Jurkat, Clone E6-1 (cell line): ENCODE measurements around the gene KRT73. TPM values are rescaled to one million over a fixed set of nuclear protein-coding genes. Genes with fewer than 3 reads are reported as not detected.

Experiments used
- DNase-seq: peaks from one replicate; pipeline ENCODE4 v3.0.0-alpha.2; 2011; ENCODE audit warnings: low read depth, low spot score
- H3K4me3 ChIP-seq: 2 replicates; pipeline ENCODE4 v1.5.1; 2011; ENCODE audit warnings: mild to moderate bottlenecking, low read length, control low read depth, moderate library complexity
- polyA plus RNA-seq: library from polyadenylated mRNA; unstranded; fragments of >200 nt; gene quantifications from one replicate; pipeline ENCODE4 v1.2.1, GENCODE V29; 2012; ENCODE audit warnings: missing spikeins; ENCODE audit not compliant: insufficient read length, insufficient read depth

Gene KRT73
- not detected for polyA plus RNA-seq

DNA sequence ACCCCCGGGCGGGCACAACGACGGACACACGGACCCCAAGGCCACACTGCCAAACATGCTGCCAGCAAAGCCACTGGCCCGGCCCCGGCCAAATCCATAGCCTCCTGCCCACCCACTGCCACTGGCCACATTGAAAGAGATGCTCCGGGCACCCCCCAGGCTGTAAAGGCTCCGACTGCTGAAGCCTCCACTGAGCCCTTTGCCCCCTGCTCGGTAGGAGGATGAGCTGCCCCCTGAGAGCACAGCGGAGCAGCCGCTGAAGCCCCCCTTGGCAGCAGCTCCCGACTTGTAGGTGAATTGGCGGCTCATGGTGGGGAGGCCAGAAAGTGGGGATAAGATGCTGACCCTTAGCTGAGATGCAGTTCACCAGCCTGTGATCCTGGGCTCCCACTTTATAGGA lies at the start of gene KRT73:
Gene KRT73 (minus strand): TSS at position 344 of the 400 bp plus-strand sequence. CDS start 35 bp downstream, at position 309.
- no peak for DNase-seq
- no peak within 1 kb of the TSS for H3K4me3 ChIP-seq

DNA sequence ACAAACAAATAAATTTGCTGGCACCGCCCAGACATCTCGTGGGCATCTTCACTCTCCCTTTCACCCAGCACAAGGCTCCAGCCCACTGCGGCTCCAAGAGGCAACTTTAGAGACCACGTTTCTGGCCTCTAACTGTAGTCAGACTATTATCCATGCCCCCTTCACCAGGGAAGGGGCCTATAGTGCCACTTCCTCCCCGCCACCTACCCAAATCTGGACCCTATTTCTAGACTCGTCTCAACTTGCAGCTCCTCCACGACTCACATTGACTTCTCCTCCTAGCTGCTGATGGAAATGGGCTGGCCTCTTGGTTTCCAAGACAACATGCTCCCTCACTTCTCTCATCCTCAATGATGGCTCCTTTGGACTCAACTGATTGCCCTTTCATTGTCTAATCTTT lies 49.6 kb upstream of the KRT73 start:
- H3K4me3 ChIP-seq, result no peak overlapping the region
- DNase-seq, result no peak

DNA sequence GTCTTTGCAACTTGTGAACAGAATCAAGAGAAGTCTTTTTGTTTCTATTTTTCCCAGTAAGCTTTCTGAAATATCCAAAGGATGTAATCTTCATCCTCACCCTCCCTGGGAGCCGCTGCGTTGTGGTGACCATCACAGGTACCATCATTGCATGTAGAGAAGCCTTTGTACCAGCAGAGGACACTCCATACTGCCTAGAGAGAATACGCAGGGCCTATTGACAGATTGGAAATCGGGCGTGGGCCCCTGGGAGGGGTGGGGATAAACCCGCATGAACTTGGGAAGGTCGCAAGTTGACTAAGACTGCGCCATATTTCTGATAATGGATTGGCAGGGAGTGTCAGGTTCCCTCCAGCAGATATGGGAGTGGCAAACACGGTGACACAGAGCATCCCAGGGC lies 49.1 kb upstream of the KRT73 start:
- H3K4me3 ChIP-seq, result no peak overlapping the region
- no peak for DNase-seq

DNA sequence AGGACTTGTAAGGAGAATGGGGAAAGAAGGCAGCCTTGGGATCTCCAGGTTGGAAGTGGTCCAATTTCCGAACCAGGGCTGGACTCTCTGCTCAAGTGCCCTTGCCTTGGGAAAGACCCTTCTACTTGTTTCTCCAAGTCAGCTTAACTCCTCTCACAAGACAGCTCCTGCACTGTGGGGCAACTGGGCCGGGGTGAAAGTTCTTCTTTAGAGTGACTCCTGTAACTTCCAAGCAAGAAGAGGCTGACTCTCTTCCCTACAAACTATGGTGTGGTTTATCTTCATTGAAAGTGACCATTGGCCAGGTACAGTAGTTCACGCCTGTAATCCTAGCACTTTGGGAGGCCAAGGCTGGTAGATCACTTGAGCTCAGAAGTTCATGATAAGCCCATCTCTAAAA lies 48.1 kb upstream of the KRT73 start:
- no peak overlapping the region for H3K4me3 ChIP-seq
- DNase-seq, result no peak

DNA sequence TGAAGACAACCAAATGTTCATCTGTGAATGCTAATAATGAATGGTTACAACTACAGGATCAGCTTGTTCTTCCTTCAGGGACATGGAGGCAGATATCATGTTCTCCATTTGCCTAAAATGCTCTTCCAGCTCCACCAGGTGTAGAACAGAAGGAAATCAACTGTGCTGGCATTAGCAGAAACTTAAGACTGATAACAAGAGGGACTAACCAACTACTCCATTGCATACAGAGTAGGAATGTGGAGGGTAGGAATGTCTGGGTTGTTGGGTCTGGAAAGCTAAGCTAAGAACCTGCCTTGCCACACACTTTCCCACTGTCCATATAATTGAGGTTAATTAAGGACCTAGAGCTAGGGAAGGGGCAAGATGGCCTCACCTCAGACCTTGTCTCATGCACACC lies 45.1 kb upstream of the KRT73 start:
- no peak overlapping the region for H3K4me3 ChIP-seq
- DNase-seq, result no peak

DNA sequence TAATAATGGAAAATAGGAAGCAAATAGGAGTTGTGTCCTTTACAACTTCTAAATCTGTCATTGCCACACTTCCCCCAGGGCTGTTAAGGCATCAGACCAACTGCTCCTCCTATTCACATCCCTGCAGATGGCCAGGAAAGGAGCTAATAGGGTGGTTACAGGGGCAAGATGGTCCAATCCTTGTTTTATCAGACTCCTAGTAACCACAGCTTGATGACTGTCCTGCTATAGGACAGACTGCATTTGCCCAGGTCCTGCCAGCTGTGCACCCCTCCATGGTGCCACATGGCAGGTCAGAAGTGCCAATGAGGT lies 44.5 kb upstream of the KRT73 start:
- no peak overlapping the region for H3K4me3 ChIP-seq
- no peak for DNase-seq

DNA sequence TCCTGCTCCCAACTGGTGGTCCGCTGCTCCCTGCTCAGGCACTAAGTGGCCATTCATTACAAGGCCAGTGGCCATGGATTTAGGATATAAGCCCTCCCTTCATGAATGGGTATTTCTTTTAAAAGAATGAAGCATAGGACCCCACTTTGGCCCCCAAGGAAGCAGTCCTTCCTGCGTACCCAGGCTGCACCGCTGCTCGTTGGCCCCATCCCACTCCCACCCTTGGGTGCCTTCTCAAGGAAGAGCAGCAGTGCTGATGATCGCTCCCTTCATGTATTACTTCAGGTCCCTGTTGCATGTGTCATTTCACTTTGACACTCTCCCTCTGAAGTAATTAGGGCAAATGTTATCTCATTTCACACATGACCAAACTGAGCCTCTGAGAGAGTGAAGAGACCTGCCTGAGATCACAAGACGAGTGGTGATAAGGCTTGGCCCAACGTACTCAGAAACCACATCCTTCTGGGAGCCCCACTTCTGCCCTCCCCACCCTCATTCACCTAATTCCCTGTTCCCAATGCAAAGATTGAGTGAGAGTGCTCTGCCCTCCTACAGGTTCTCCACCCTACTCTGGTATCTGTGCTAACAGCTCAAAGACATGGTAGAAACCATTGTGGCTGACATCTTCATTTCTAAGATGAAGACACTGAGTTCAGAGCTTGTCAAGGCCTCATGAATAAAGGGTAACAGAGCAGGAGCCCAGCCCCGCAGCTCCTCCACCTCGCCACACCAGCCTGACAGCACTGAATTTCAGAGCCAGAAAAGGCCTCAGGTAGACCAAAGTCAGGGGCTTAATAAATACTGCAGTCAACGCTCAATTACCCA lies 43.9 kb upstream of the KRT73 start:
- H3K4me3 ChIP-seq, result peak overlapping the region; percentile 16
- peak; percentile 99 for DNase-seq

DNA sequence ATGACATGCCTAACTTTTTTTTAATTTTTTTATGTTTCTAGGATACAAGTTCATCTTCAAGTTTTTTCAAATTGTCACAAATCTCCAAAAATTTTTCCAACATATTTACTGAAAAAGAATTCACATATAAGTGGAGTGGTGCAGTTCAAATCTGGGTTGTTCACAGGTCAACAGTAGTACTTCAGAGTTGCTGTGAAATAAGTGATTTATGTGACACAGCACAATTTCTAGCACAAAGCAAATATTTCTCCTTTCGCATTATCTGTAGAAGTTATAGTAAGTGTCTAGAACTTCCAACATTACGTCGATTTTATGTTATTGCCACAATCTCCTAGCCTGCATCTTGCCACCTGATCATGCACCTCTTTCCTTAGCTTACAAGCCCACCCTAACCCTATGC lies 43.3 kb upstream of the KRT73 start:
- no peak for DNase-seq
- H3K4me3 ChIP-seq, result peak overlapping the region; percentile 16

DNA sequence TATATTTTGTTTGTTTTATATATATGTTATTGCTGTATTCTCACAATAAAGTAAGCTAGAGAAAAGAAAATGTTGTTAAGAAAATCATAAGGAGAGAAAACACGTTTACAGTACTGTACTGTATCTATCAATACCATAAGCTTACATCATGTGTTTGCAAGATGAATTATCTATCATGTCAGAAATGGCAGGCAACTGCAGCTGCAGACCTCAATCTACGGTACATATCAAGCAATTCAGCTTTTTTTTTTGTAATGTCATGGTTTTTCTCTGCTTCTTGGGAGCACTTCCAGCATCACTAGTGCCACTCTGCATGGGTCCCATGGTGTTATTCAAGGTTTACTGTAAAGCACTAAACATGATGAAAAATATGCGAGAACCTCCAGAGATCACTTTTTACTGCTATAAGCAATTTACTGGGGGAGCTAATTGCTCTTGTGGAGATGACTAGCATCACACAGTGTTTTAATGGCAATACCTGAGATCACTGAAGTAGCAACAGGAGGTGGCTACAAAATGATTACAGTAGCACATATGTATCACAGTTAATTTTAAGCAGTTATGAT lies 42.7 kb upstream of the KRT73 start:
- no peak overlapping the region for H3K4me3 ChIP-seq
- no peak for DNase-seq

DNA sequence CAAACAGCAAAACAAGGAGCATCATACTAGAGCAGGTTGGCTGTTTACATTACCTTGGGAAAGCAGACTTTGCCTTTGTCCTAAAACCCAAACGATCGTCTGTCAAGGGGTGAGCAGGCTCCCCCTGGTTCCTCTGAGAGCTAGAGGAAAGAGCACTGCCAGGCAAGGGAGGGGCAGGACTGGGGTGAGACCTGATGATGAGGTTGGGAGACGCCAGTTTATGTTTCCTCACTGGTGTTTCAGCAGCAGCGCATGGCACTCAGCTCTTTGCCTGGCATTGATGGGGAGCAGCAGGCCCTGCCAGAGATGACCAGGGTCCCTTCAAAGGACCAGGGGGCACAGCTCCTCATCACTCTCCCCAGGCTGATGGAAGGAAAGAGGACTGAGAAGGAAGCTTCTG lies 41.6 kb upstream of the KRT73 start:
- no peak for DNase-seq
- no peak overlapping the region for H3K4me3 ChIP-seq

DNA sequence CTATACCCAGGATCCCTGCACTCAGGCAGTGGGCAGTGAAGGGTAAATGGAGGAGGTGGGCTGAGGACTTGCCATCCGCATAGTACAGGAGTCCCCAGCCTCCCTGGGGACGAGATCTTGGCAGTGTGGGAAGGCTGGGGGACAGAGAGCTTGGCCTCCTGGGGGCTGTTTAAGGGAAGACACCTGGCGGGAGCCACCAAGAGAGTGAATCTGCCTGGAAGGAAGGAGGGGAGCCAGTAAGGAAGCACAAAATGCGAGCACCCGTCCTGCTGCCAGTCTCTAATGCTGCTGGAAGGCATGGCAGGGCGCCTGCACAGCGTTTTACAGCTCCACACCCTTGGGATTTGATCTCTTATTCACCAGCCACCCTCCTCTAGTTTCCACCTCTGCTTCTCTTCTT lies 41.0 kb upstream of the KRT73 start:
- H3K4me3 ChIP-seq, result no peak overlapping the region
- no peak for DNase-seq

DNA sequence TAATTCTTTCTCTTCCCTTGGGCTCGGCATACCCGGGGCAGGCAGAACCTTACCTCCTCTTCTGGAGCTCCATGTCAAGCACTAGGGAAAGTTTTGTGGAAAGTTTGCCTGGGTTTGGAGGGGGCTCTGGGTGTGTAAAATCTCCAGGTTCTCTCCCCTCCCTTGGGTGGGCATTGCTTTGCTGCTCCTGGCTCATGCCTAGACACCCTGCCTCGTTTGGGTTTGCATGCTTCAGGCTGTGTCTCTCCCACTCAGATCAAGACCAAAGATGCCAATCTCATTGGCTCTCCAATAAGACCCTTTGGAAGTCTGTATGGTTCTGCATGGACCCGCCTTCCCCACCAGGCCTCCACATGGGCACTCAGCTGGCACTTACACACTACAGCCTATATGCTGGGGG lies 39.8 kb upstream of the KRT73 start:
- no peak overlapping the region for H3K4me3 ChIP-seq
- no peak for DNase-seq

DNA sequence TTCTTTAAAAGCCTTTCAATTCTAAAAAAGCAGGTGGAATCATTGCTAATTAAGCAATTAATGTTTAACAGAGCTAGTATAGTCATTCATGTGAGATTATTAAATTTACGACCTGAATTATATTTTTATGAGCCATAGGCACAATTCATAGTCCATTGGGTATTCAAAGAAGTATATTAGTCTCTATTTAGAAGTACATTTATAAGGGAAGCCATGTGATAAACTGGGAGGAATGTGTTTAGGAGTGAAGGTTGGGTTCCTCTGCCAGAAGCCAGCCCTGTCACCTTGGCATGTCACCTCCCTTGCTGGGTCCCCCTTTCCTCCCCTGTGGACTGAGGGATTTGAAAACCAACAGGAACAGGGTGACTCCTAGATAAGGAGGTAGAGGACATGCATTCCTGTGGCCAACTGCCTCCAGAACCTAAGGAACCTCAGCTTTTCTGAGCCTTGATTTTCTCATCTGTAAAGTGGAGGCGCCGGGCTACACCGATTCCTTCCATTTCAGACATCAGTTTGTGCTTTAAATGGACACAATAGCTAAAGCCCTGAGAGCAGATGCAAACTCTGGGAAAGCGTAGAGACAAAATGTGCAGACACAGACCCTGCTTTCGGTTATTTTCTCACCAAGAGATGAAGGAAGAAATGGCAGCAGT lies 39.0 kb upstream of the KRT73 start:
- no peak overlapping the region for H3K4me3 ChIP-seq
- DNase-seq, result no peak

DNA sequence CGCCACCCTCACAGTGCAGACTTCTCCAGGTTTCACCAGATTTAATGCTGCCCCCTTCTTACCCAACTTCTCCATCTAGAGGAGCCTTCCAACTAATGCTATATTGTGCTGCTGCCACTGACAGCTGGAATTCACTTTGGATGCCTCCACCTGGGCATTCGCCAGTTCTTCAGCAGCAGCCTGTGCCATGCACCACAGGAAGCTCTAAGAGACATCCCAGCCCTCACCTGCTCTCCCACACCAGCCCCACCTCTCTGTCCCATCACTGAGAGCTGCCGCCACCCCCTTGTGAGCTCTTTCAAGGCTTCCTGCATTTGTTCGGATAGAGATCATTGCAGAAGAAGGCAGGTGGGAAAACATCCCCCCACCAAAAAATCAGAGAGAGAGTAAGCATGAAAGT lies 38.3 kb upstream of the KRT73 start:
- H3K4me3 ChIP-seq, result no peak overlapping the region
- DNase-seq, result no peak

DNA sequence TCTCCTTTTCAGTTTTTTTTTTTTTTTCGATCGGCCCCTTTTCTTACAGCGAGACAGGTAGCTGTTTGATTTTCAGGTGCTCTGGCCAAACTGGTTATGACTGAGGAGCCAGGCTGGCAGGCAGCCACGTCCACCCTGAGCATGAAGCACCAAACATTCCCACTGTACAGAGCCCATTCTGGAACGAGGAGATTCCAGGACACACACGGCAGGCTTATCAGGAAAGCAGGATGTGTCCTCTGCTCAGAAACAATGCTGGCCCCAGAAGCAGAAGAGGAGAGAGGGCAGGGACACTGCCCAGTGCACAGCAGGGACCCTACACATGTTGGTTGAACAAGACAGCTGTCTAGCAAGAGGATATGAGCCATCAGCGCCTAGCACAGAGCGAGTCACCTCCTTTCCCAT lies 37.4 kb upstream of the KRT73 start:
- DNase-seq, result no peak
- no peak overlapping the region for H3K4me3 ChIP-seq

DNA sequence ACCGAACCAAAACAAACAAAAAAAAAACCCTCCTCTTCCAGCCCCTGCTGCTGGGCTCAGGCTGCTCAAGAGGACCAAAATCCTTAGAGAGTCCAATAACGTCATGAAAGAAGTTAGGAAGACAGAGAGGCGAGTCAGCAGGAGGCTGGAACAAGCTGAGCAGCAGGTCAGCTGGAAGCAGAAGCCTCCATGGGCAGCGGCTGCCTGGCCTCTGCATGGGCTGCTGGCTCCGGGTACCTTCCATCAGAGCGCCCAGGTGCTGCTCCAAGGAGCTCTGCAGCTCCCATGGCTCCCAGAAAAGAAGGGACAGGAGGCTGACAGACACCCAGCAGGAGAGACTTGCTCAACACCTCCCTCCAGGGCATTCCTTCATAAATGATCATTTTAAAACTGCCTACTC lies 36.9 kb upstream of the KRT73 start:
- no peak overlapping the region for H3K4me3 ChIP-seq
- DNase-seq, result no peak

DNA sequence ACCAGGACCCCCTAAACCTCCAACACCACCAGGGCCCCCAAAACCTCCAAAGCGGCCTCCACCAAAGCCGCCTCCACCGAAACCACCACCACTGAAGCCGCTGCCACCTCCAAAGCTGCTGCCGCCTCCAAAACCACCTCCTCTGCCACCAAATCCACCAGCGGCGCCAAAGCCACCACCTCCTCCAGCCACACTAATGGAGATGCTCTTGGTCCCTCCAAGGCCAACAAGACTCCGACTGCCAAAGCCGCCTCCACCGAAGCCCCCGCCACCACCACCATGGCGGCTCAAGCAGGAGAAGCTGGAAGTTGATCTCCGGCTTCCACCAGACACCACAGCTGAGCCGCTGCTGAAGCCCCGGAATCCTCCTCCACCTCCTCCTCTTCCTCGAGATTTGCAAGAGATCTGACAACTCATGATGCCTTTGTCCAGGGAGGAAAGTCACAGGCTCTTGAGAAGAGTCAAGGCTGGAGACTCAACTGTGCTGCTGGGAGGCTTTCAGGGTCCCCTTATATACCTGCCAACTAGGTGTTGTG lies 33.4 kb upstream of the KRT73 start, which contains the start of gene KRT2:
Gene KRT2 (minus strand): TSS at position 486 of the 536 bp plus-strand sequence. CDS start 69 bp downstream, at position 417.
- DNase-seq, result no peak
- no peak within 1 kb of the TSS for H3K4me3 ChIP-seq

DNA sequence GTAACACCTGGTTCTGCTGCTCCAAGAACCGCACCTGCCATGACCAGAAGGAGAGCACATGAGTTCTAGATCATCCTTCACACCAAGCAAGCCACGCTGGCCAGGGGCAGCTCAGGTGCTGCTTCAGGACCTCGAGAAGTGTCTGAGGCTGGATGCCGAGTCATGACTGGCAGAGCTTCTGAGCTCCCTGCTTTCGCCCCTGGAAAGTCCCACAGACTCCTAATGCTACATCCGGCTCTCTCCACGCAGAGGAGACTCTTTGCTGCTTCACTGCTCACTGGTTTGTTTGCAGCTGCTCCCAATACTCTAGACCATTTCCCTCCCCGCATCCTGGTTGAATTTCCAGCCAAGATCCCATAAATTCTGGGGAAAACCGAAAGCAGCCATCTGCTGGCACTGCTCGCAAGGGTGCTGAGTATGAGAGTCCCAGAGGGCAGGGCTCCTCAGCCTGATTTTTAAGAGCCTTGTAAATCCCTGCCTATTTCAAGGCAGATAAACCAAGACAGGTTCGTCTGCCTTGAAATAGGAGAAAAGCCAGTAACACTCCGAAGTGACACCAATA lies 32.2 kb upstream of the KRT73 start:
- no peak overlapping the region for H3K4me3 ChIP-seq
- no peak for DNase-seq

DNA sequence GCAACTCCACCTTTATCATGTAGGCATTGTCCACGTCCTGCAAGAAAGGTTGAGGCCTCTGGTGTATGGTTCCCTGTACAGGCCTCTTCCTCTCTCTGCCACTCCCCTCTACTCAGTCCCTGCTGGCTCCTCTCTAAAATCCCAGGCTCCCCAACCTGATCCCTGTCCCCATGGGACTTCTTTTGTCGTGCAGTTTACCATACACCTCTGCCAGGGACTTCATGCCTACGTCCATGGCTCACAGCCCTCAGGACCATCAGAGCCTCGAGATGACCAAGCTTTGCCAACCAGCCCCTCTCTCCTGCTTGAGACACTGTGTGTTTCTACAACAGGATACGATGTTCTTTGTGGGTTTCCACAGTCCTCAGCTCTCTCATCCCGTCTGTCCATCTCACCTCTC lies 30.7 kb upstream of the KRT73 start:
- no peak for DNase-seq
- H3K4me3 ChIP-seq, result no peak overlapping the region

DNA sequence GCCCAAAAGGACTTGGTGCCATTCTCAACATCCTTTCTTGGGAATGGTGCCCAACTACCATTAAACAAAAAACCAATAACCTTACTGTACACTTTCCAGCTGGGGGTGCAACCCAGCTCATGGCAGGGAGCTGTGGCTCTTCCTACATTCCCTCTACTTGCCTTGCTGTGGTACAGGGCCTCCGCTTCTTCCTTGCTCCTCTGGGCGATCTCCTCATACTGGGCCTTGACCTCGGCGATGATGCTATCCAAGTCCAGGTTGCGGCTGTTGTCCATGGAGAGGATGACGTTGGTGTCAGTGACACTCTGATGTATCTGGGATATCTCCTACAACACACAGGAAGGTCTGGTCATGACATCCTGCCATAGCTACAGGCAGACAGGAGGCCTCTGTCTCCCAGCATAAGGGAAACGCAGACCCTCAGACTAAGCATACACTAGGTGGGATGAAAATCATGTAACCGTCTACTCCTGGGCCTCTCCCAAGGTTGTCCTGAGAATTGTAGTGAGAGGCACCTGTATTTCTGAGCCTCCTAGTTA lies 29.7 kb upstream of the KRT73 start:
- DNase-seq, result no peak

More for the DNA sequence above, 29.7 kb upstream of the KRT73 start:
- no peak overlapping the region for H3K4me3 ChIP-seq
